ENCODE data around the gene PELI3.
A peak's percentile ranks its signal among the peaks of the same experiment; 100 is the strongest.

PELI3 gene

DNA sequence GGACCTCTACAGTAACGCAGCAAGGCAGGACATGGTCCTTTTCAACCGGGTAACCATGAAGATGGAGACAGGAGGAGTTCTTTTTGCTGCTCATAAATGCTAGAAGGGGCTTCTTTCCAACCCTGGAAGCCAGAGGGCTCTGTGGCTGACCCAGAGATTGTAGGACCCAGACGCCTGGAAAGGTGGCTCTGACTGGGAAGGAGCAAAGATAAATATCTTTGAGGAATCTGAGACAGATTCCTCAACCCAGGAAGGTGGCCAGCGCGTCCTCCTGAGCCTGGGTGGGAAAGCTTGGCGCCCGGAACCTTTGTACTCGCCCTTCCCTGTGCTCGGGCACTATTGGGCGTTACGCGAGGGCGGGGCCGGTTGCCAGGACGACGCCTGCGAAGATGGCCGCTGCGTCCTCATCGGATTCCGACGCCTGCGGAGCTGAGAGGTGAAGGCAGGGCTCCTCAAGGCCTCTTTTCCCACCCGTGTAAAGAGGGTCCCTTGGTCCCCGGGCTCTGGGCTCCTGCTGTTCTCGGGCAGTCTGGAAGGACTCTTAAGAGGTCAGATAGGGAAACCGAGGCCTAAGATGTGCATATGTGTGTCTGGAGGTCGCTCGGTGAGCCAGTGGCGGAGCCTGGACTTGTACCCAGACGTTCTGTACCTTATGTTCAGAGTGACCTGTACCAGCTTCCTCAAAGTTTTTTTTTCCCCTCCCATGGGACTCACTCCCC is 43.7 kb downstream of the PELI3 start, which contains the start of gene BBS1:
Gene BBS1 (plus strand): TSS at position 365 of the 719 bp plus-strand sequence. CDS start 25 bp downstream, at position 390.
- DNase-seq: peak; percentile 66 to 87

- DNase-seq: no peak
Observed at GRCh38 chr11:66510990-66511339, 44.3 kb downstream of the PELI3 start.

- DNase-seq: no peak
Observed at GRCh38 chr11:66523611-66524010, 56.9 kb downstream of the PELI3 start.

GRCh38 chr11:66524304-66525040 is 57.8 kb downstream of the PELI3 start:
- no peak for DNase-seq
